B cell (primary cell): ENCODE results near the gene AMIGO1. TPM values are rescaled to one million over a fixed set of nuclear protein-coding genes. Genes with fewer than 3 reads are reported as not detected.

Experiments used
- ATAC-seq: fragments of 200-7000 bp; cut with Tn5 transposase; one replicate; pipeline ENCODE4 v1.10.0; 2021; ENCODE audit warnings: low read depth, mild to moderate bottlenecking, moderate number of reproducible peaks, moderate library complexity
- CTCF ChIA-PET: fragments of 350-600 bp; sonication (Branson Sonifier 250); formaldehyde crosslinking; loops from one replicate; lab custom pipeline; 2021; ENCODE audit warnings: antibody characterized with exemption, inconsistent platforms; lab: Charles Lee
- POLR2A ChIA-PET: fragments of 350-600 bp; sonication (Branson Sonifier 250); formaldehyde crosslinking; loops from one replicate; lab custom pipeline; 2021; ENCODE audit warnings: antibody characterized with exemption; lab: Charles Lee
- DNase-seq: peaks from one replicate; pipeline ENCODE4 v3.0.0; 2013
- H2AFZ ChIP-seq: 2 replicates; pipeline ENCODE4 v1.6.1; 2012; ENCODE audit warnings: mild to moderate bottlenecking, low read depth, low read length; ENCODE audit not compliant: insufficient read depth, poor library complexity, severe bottlenecking
- H3K27ac ChIP-seq, 2 donors: 1 replicate in 1 of 2; 2 replicates in 1 of 2; pipeline ENCODE4 v1.5.1; 2012 to 2013; ENCODE audit warnings: low read length in 2 of 2, mild to moderate bottlenecking in 2 of 2, moderate library complexity in 1 of 2
- H3K27me3 ChIP-seq, 4 experiments: fragments of 200-600 bp in 1 of 4; sonication (generic) in 1 of 4; replicated peaks in 1 of 4; 1 replicate in 2 of 4; 2 replicates in 2 of 4; pipeline versions ENCODE4 v1.6.1 to v1.7.0; 2013 to 2016; ENCODE audit warnings: low read length in 3 of 4, mild to moderate bottlenecking in 2 of 4, mixed read lengths in 1 of 4, moderate library complexity in 1 of 4; ENCODE audit not compliant: insufficient read depth in 4 of 4, control insufficient read depth in 3 of 4; ENCODE audit errors: control extremely low read depth in 1 of 4
- H3K36me3 ChIP-seq, 2 experiments: replicated peaks in 1 of 2; 1 replicate in 1 of 2; 2 replicates in 1 of 2; pipeline versions ENCODE4 v1.6.1 to v1.7.1; 2013; ENCODE audit warnings: low read length in 1 of 2; ENCODE audit not compliant: insufficient read depth in 2 of 2, control insufficient read depth in 1 of 2; ENCODE audit errors: control extremely low read depth in 1 of 2, extremely low read depth in 1 of 2
- H3K4me1 ChIP-seq, 2 donors: fragments of 200-600 bp in 1 of 2; sonication (generic) in 1 of 2; 1 replicate in 1 of 2; 2 replicates in 1 of 2; pipeline versions ENCODE4 v1.5.1 to v1.6.1; 2013 to 2017; ENCODE audit warnings: low read length in 2 of 2; ENCODE audit not compliant: control insufficient read depth in 2 of 2, insufficient read depth in 2 of 2
- H3K4me2 ChIP-seq: replicated peaks from 2 replicates; pipeline ENCODE3; 2012; ENCODE audit warnings: mild to moderate bottlenecking, low read depth, low read length; ENCODE audit not compliant: poor library complexity, severe bottlenecking
- H3K4me3 ChIP-seq, 5 experiments: fragments of 200-600 bp in 1 of 5; sonication (generic) in 1 of 5; 1 replicate in 3 of 5; 2 replicates in 2 of 5; pipeline versions ENCODE4 v1.5.1 to v1.7.0; 2011 to 2016; ENCODE audit warnings: low read length in 4 of 5, mild to moderate bottlenecking in 4 of 5, low read depth in 2 of 5, control low read depth in 1 of 5, moderate library complexity in 1 of 5; ENCODE audit not compliant: insufficient read depth in 1 of 5; ENCODE audit errors: control extremely low read depth in 1 of 5, extremely low read depth in 1 of 5
- H3K79me2 ChIP-seq: fragments of 200-600 bp; sonication (generic); one replicate; pipeline ENCODE4 v1.6.0; 2016; ENCODE audit warnings: low read length; ENCODE audit not compliant: control insufficient read depth, insufficient read depth
- H3K9ac ChIP-seq: fragments of 200-600 bp; sonication (generic); 2 replicates; pipeline ENCODE4 v1.6.1; 2017; ENCODE audit warnings: mild to moderate bottlenecking, low read length, moderate library complexity
- H3K9me3 ChIP-seq, 3 donors: one replicate each; pipeline versions ENCODE4 v1.6.1 to v1.7.1; 2013; ENCODE audit warnings: low read length in 2 of 3; ENCODE audit not compliant: control insufficient read depth in 2 of 3, insufficient read depth in 1 of 3; ENCODE audit errors: control extremely low read depth in 1 of 3
- H4K20me1 ChIP-seq: 2 replicates; pipeline ENCODE4 v1.6.0; 2012; ENCODE audit warnings: mild to moderate bottlenecking, low read length; ENCODE audit not compliant: insufficient read depth, control insufficient read depth, poor library complexity, severe bottlenecking
- H3K27ac Mint-ChIP-seq: one replicate; pipeline ENCODE4 v1.8.0; 2021; ENCODE audit warnings: mixed read lengths
- H3K27me3 Mint-ChIP-seq: one replicate; pipeline ENCODE4 v1.8.0; 2021; ENCODE audit warnings: mixed read lengths
- H3K4me1 Mint-ChIP-seq: one replicate; pipeline ENCODE4 v1.8.0; 2021; ENCODE audit warnings: mixed read lengths
- H3K4me3 Mint-ChIP-seq: one replicate; pipeline ENCODE4 v1.8.0; 2021; ENCODE audit warnings: mixed read lengths
- H3K9me3 Mint-ChIP-seq: one replicate; pipeline ENCODE4 v1.8.0; 2022; ENCODE audit warnings: mixed read lengths; ENCODE audit not compliant: insufficient read depth
- CTCF ChIP-seq: fragments of 200-600 bp; IDR thresholded peaks from one replicate; pipeline ENCODE4 v1.8.0; 2022; ENCODE audit warnings: antibody characterized with exemption, mild to moderate bottlenecking
- EZH2 ChIP-seq: IDR thresholded peaks from 2 replicates; pipeline ENCODE4 v1.6.1; 2012; ENCODE audit warnings: borderline replicate concordance, low read depth, mild to moderate bottlenecking, moderate library complexity, low read length; ENCODE audit not compliant: insufficient read depth, poor library complexity, severe bottlenecking
- WGBS: methylation state at CpG from one replicate; pipeline ENCODE4 v1.1.5; 2013; ENCODE audit warnings: missing lambda C conversion rate; ENCODE audit not compliant: insufficient coverage; 5-methylcytosine and 5-hydroxymethylcytosine counted together
- intact Hi-C: fragments of 100-400 bp; cut with micrococcal nuclease; formaldehyde crosslinking; loops from one replicate; pipeline ENCODE4 v1.10.0; 2022
- polyA plus RNA-seq: library from polyadenylated mRNA; depleted of rRNA; stranded (reverse); fragments of >200 nt; gene quantifications from 2 replicates; pipeline ENCODE4 v1.2.3, GENCODE V29; 2012
- total RNA-seq, 2 donors: library from RNA; stranded (reverse); fragments of 120-200 nt in 1 of 2; gene quantifications; 1 replicate in 1 of 2; 2 replicates in 1 of 2; pipeline versions ENCODE4 v1.2.3 to v1.2.4, GENCODE V29; 2013 to 2022

AMIGO1 gene
- total and polyA plus RNA-seq, 2 donors (not counting 1 experiment from before 2014, with no cell fraction given), result 0.19 to 2.4 TPM

GRCh38 chr1:109548321-109549267, 39.1 kb upstream of the AMIGO1 start, which contains the start of gene GNAI3:
TSS of gene GNAI3 (plus strand) at chr1:109548615. CDS start at chr1:109548721, 106 bp downstream.
- WGBS, result under 1% methylated on average over 68 of the region's 68 CpGs
- Histone ChIP-seq H4K20me1 (peaks cover 33% of the 10 kb centered on the region), H2AFZ (peak within 1 kb of the TSS; percentile 87), H3K4me3 (peak within 1 kb of the TSS; percentile 84 to 95 (median 92)), H3K27me3 (no peaks in the 10 kb centered on the region), H3K9me3 (no peaks in the 10 kb centered on the region), H3K79me2 (peaks cover 71% of the 10 kb centered on the region), H3K4me1 (peaks cover 25 to 33% of the 10 kb centered on the region in 2 donors), H3K27ac (peak within 1 kb of the TSS; percentile 93 to 96), H3K4me2 (peak within 1 kb of the TSS; percentile 86), H3K9ac (peak within 1 kb of the TSS; percentile 97), H3K36me3 (peaks cover 0 to 2% of the 10 kb centered on the region in 2 experiments)
- Mint-ChIP-seq H3K27ac (peak within 1 kb of the TSS; percentile 99), H3K9me3 (no peaks in the 10 kb centered on the region), H3K4me3 (peak within 1 kb of the TSS; percentile 99), H3K4me1 (peaks cover 55% of the 10 kb centered on the region), H3K27me3 (no peaks in the 10 kb centered on the region)
- POLR2A ChIA-PET, result interaction anchor here (0.7 to 1.7 kb wide), 12 partner anchors 21 to 486 kb away, joined by 3 to 10 read pairs (median 4); partner anchors contain the start of genes AHCYL1, AMPD2, ATXN7L2 and GNAT2
- TF ChIP-seq CTCF (no peak), EZH2 (no peak)
- DNase-seq (peak; percentile 97), ATAC-seq (peak; percentile 87)
- intact Hi-C loops, result loop anchor here (1.0 to 2.0 kb wide), 10 partner anchors 16 to 486 kb away; partner anchors contain the start of genes AHCYL1, AMPD2, ATXN7L2 and CYB561D1
- CTCF ChIA-PET, result interaction anchor here (0.6 to 3.1 kb wide), 22 partner anchors 10 to 486 kb away, joined by 3 to 37 read pairs (median 6); partner anchors contain the start of genes AHCYL1, AMPD2, CYB561D1 and GNAT2
